ENCODE results near the gene SOX12.
"Not testable (repeated sequence)": the region's sequence is repeated elsewhere in the genome, so short reads cannot be mapped to it uniquely, and the experiment has no call there.

SOX12 gene

GRCh38 chr20:370151-370600 is 44.8 kb downstream of the SOX12 start:
- TF ChIP-seq CTCF (IDR thresholded peaks at IDR 0.05) = no peak
- peaks cover 0 to 9% (median 0%) of the 10 kb centered on the region in 4 donors for H3K4me1 ChIP-seq
- H3K27me3 ChIP-seq = no peaks in the 10 kb centered on the region
- H3K9me3 ChIP-seq = no peaks in the 10 kb centered on the region
- intact Hi-C loops (cut with DNase I; ENCODE audit: low total_unique reads) = no loop called here
- DNase-seq = no peak
- no peak overlapping the region for H3K27ac ChIP-seq
- H3K36me3 ChIP-seq = no peaks in the 10 kb centered on the region
- no peak overlapping the region for H3K4me3 ChIP-seq

- TF ChIP-seq CTCF (IDR thresholded peaks at IDR 0.05) = no peak
- intact Hi-C loops (cut with DNase I; ENCODE audit: low total_unique reads) = no loop called here
- no peaks in the 10 kb centered on the region for H3K9me3 ChIP-seq
- H3K4me3 ChIP-seq = no peak overlapping the region
- no peak for DNase-seq
- peaks cover 0 to 9% (median 0%) of the 10 kb centered on the region in 4 donors for H3K4me1 ChIP-seq
- H3K27me3 ChIP-seq = no peaks in the 10 kb centered on the region
- no peak overlapping the region for H3K27ac ChIP-seq
- H3K36me3 ChIP-seq = no peaks in the 10 kb centered on the region
Observed at GRCh38 chr20:370977-371754, 45.8 kb downstream of the SOX12 start.

- no peaks in the 10 kb centered on the region for H3K27me3 ChIP-seq
- no peak overlapping the region for H3K4me3 ChIP-seq
- no peak overlapping the region for H3K27ac ChIP-seq
- H3K36me3 ChIP-seq = no peaks in the 10 kb centered on the region
- no peaks in the 10 kb centered on the region for H3K9me3 ChIP-seq
- no peak for TF ChIP-seq CTCF (IDR thresholded peaks at IDR 0.05)
- intact Hi-C loops (cut with DNase I; ENCODE audit: low total_unique reads) = no loop called here
- peak in 1 of 2 donors; percentile 43 for DNase-seq
- H3K4me1 ChIP-seq = peaks cover 0 to 9% (median 0%) of the 10 kb centered on the region in 4 donors
Observed at GRCh38 chr20:371755-372542, 46.6 kb downstream of the SOX12 start.

GRCh38 chr20:372543-373082 is 47.3 kb downstream of the SOX12 start:
- H3K27me3 ChIP-seq; H3K27ac ChIP-seq; H3K9me3 ChIP-seq; DNase-seq; H3K4me3 ChIP-seq; H3K4me1 ChIP-seq; H3K36me3 ChIP-seq; intact Hi-C loops (cut with DNase I; ENCODE audit: low total_unique reads): not testable (repeated sequence)

GRCh38 chr20:373171-373890 is 48.0 kb downstream of the SOX12 start:
- Histone ChIP-seq H3K27me3 (no peaks in the 10 kb centered on the region), H3K36me3 (no peaks in the 10 kb centered on the region), H3K27ac (no peak overlapping the region), H3K9me3 (no peaks in the 10 kb centered on the region), H3K4me3 (no peak overlapping the region), H3K4me1 (peaks cover 0 to 9% (median 0%) of the 10 kb centered on the region in 4 donors)
- no peak for TF ChIP-seq CTCF (IDR thresholded peaks at IDR 0.05)
- intact Hi-C loops (cut with DNase I; ENCODE audit: low total_unique reads) = no loop called here
- no peak for DNase-seq

Measured in tibial artery (tissue), 4 donors.